HepG2 (cell line): ENCODE results near the gene METTL16. TPM values are rescaled to one million over a fixed set of nuclear protein-coding genes. Genes with fewer than 3 reads are reported as not detected.
"Not testable (repeated sequence)": the region's sequence is repeated elsewhere in the genome, so short reads cannot be mapped to it uniquely, and the experiment has no call there.

Experiments used
- ATAC-seq: fragments of 200-7000 bp; cut with Tn5 transposase; 3 replicates; pipeline ENCODE4 v1.9.1; 2020; ENCODE audit warnings: mild to moderate bottlenecking, moderate library complexity
- BruUV-seq: library from RNA; stranded (reverse); fragments of 400-500 nt; replicated peaks from 2 replicates; lab custom pipeline; 2021; lab: Mats Ljungman, UMichigan
- CTCF ChIA-PET: fragments of 300-600 bp; formaldehyde crosslinking; extraction: SDS; loops from one replicate; lab custom pipeline; 2021; ENCODE audit warnings: low total read pairs, inconsistent platforms, low intra/inter-chr PET ratio; lab: Yijun Ruan, JAX
- POLR2A ChIA-PET: fragments of 350-600 bp; sonication (Branson Sonifier 250); formaldehyde crosslinking; loops from one replicate; lab custom pipeline; 2020; ENCODE audit warnings: antibody characterized with exemption, inconsistent platforms; lab: Yijun Ruan, JAX
- DNase-seq: peaks from one replicate; pipeline ENCODE4 v3.0.0-alpha.2; 2015; ENCODE audit warnings: low spot score
- FAIRE-seq: peaks from 3 replicates; lab custom pipeline; 2011; peaks lifted over from hg19 to GRCh38; lab: Jason Lieb, UNC
- H2AFZ ChIP-seq: one replicate; pipeline ENCODE4 v1.6.1; 2011; ENCODE audit warnings: low read length, inconsistent platforms
- H3K27ac ChIP-seq: fragments of 300-600 bp; 3 replicates; pipeline ENCODE4 v1.8.0; 2011; ENCODE audit warnings: mixed run types, mild to moderate bottlenecking, mixed read lengths, low read length, inconsistent platforms; ENCODE audit not compliant: insufficient read depth; ENCODE audit errors: extremely low read length
- H3K27me3 ChIP-seq, 2 experiments: fragments of 200-600 bp in 1 of 2; 2 replicates in 1 of 2; 3 replicates in 1 of 2; pipeline versions ENCODE4 v1.6.0 to v1.8.0; 2011; ENCODE audit warnings: low read length in 2 of 2, mild to moderate bottlenecking in 2 of 2, moderate library complexity in 2 of 2, inconsistent platforms in 1 of 2; ENCODE audit not compliant: insufficient read depth in 2 of 2, control insufficient read depth in 1 of 2
- H3K36me3 ChIP-seq, 2 experiments: fragments of 200-600 bp in 1 of 2; replicated peaks in 1 of 2; 2 replicates in 1 of 2; 3 replicates in 1 of 2; pipeline versions ENCODE4 v1.5.1 to v1.8.0; 2011; ENCODE audit warnings: low read length in 2 of 2, inconsistent platforms in 1 of 2; ENCODE audit not compliant: insufficient read depth in 2 of 2, control insufficient read depth in 1 of 2
- H3K4me1 ChIP-seq: 2 replicates; pipeline ENCODE4 v1.5.1; 2012; ENCODE audit warnings: low read length, inconsistent platforms; ENCODE audit not compliant: insufficient read depth
- H3K4me2 ChIP-seq: 2 replicates; pipeline ENCODE4 v1.6.0; 2011; ENCODE audit warnings: low read depth, low read length, inconsistent platforms
- H3K4me3 ChIP-seq, 3 experiments: fragments of 200-600 bp in 1 of 3; sonication (generic), shearing (Covaris generic) in 1 of 3; replicated peaks in 1 of 3; 2 replicates each; pipeline ENCODE4 v1.5.1; 2011 to 2016; ENCODE audit warnings: low read length in 3 of 3, inconsistent platforms in 2 of 3, low read depth in 2 of 3, mild to moderate bottlenecking in 2 of 3, control low read depth in 1 of 3, mixed read lengths in 1 of 3; ENCODE audit not compliant: insufficient read depth in 1 of 3
- H3K79me2 ChIP-seq: one replicate; pipeline ENCODE4 v1.6.1; 2011; ENCODE audit warnings: low read length, inconsistent platforms; ENCODE audit not compliant: insufficient read depth
- H3K9ac ChIP-seq: 2 replicates; pipeline ENCODE4 v1.6.0; 2011; ENCODE audit warnings: mild to moderate bottlenecking, low read depth, low read length, inconsistent platforms; ENCODE audit not compliant: insufficient read depth
- H3K9me3 ChIP-seq: 2 replicates; pipeline ENCODE4 v1.5.1; 2012; ENCODE audit warnings: mild to moderate bottlenecking, low read length
- H4K20me1 ChIP-seq: 2 replicates; pipeline ENCODE4 v1.6.0; 2011; ENCODE audit warnings: inconsistent platforms, mild to moderate bottlenecking, low read length, moderate library complexity; ENCODE audit not compliant: insufficient read depth
- HNRNPLL ChIP-seq: fragments of 200-400 bp; formaldehyde crosslinking; IDR thresholded peaks from 2 replicates; pipeline ENCODE4 v1.6.1; 2017; ENCODE audit warnings: mild to moderate bottlenecking, low read depth, low read length; ENCODE audit not compliant: poor library complexity, severe bottlenecking
- MTA1 ChIP-seq: sonication (generic); formaldehyde crosslinking; IDR thresholded peaks from 2 replicates; pipeline ENCODE4 v1.4.0; 2020; ENCODE audit warnings: missing genetic modification reagents, mild to moderate bottlenecking, borderline replicate concordance
- SKI ChIP-seq: fragments of 450-650 bp; IDR thresholded peaks from one replicate; pipeline ENCODE4 v1.6.1; 2018; ENCODE audit warnings: mild to moderate bottlenecking; ENCODE audit not compliant: partially characterized antibody
- TBP ChIP-seq: sonication (generic); formaldehyde crosslinking; IDR thresholded peaks from 2 replicates; pipeline ENCODE4 v1.5.0; 2020; ENCODE audit warnings: missing genetic modification reagents
- ZBTB42 ChIP-seq: sonication (generic); formaldehyde crosslinking; IDR thresholded peaks from 2 replicates; pipeline ENCODE4 v1.5.0; 2020; ENCODE audit warnings: mild to moderate bottlenecking, missing genetic modification reagents
- ZFP1 ChIP-seq: IDR thresholded peaks from 2 replicates; pipeline ENCODE4 v1.6.1; 2016
- ZNF263 ChIP-seq: sonication (generic); formaldehyde crosslinking; IDR thresholded peaks from 2 replicates; pipeline ENCODE4 v1.4.0; 2020; ENCODE audit warnings: missing genetic modification reagents
- ZNF720 ChIP-seq: sonication (generic); formaldehyde crosslinking; IDR thresholded peaks from 2 replicates; pipeline ENCODE4 v1.4.0; 2020; ENCODE audit warnings: missing genetic modification reagents
- WGBS: methylation state at CpG from one replicate; pipeline ENCODE4 v1.1.6; 2017; ENCODE audit warnings: low lambda C conversion rate; 5-methylcytosine and 5-hydroxymethylcytosine counted together
- in situ Hi-C: cut with HindIII; loops from 2 replicates; pipeline ENCODE4 v1.10.0; 2017; ENCODE audit warnings: low pct_unique_long_range_greater_than_20kb; ENCODE audit not compliant: extremely low pct_ligation_motif_present
- intact Hi-C: fragments of 100-400 bp; cut with micrococcal nuclease; formaldehyde crosslinking; loops from one replicate; pipeline ENCODE4 v1.10.0; 2022; ENCODE audit not compliant: unreplicated experiment
- polyA plus RNA-seq, 8 experiments: library from polyadenylated mRNA; depleted of rRNA in 3 of 8; stranded (reverse) in 7 of 8; unstranded in 1 of 8; fragments of >200 nt; fragmentation: Illumina TruSeq in 4 of 8; extraction: Trizol in 4 of 8; gene quantifications; 2 replicates each; pipeline versions ENCODE4 v1.2.1 to v1.2.3, GENCODE V29; 2011 to 2016; ENCODE audit warnings: low read depth in 4 of 8, missing spikeins in 1 of 8, mixed read lengths in 1 of 8; ENCODE audit not compliant: insufficient read depth in 1 of 8
- total RNA-seq, 5 experiments: library from RNA; depleted of rRNA; stranded (reverse); fragments of >200 nt; fragmentation: Illumina TruSeq; extraction: Trizol; gene quantifications; 2 replicates each; pipeline ENCODE4 v1.2.3, GENCODE V29; 2016; ENCODE audit warnings: low read depth in 1 of 5

METTL16 gene
- total and polyA plus RNA-seq, 2 of the 13 experiments (the other 11 are each of a cell fraction or from before 2014, with no cell fraction given) = 11.6 to 18.5 TPM

GRCh38 chr17:2440930-2441329, 70.8 kb downstream of the METTL16 start (continued):
- TF ChIP-seq HNRNPLL = no peak
- no peak for TF ChIP-seq MTA1 (CRISPR knock-in tag)
- TF ChIP-seq TBP (CRISPR knock-in tag) = no peak
- no peak for TF ChIP-seq ZFP1
- TF ChIP-seq, all 625 proteins: peak for 0

- in situ Hi-C loops, H3K9me3 ChIP-seq, H3K27ac ChIP-seq, H3K9ac ChIP-seq, H3K27me3 ChIP-seq, intact Hi-C loops, H3K4me2 ChIP-seq, H3K4me3 ChIP-seq, H4K20me1 ChIP-seq, H3K79me2 ChIP-seq, BruUV-seq, H2AFZ ChIP-seq, CTCF ChIA-PET, DNase-seq, ATAC-seq, FAIRE-seq: not testable (repeated sequence)
- peaks cover 11% of the 10 kb centered on the region for H3K4me1 ChIP-seq
- peaks cover 15 to 42% of the 10 kb centered on the region in 2 experiments for H3K36me3 ChIP-seq
- POLR2A ChIA-PET = interaction anchor here (1.2 kb wide), 1 partner anchor 41 kb away, joined by 3 read pairs; no protein-coding TSS in a partner anchor
- 94% methylated on average over 6 of the region's 6 CpGs for WGBS
Observed at GRCh38 chr17:2439997-2440396, 71.7 kb downstream of the METTL16 start.

- H3K4me3 ChIP-seq = no peak overlapping the region
- H3K79me2 ChIP-seq = no peaks in the 10 kb centered on the region
- in situ Hi-C loops = no loop called here
- ChIA-PET CTCF (no interaction called here), POLR2A (no interaction called here)
- no peak overlapping the region for H3K27ac ChIP-seq
- H3K36me3 ChIP-seq = peaks cover 15 to 52% of the 10 kb centered on the region in 2 experiments
- H2AFZ ChIP-seq = no peak overlapping the region
- peaks cover 11% of the 10 kb centered on the region for H3K4me1 ChIP-seq
- no peak for DNase-seq
- WGBS = 98% methylated on average over 6 of the region's 6 CpGs
- intact Hi-C loops = no loop called here
- no peaks in the 10 kb centered on the region for H3K27me3 ChIP-seq
- no peaks in the 10 kb centered on the region for H3K9me3 ChIP-seq
- ATAC-seq = no peak
- no peaks in the 10 kb centered on the region for H4K20me1 ChIP-seq
- H3K4me2 ChIP-seq = no peak overlapping the region
- FAIRE-seq = no peak
- TF ChIP-seq ZNF263 (CRISPR knock-in tag) (no peak), ZNF720 (no peak), ZBTB42 (CRISPR knock-in tag) (no peak), SKI (no peak)
- H3K9ac ChIP-seq = no peak overlapping the region
- BruUV-seq = no TSS peak
Observed at GRCh38 chr17:2438823-2439222, 72.9 kb downstream of the METTL16 start.
